Loucy (cell line): Measurements from ENCODE around the gene IQGAP3.
"Not testable (repeated sequence)": the region's sequence is repeated elsewhere in the genome, so short reads cannot be mapped to it uniquely, and the experiment has no call there.

Experiments
- H2AFZ ChIP-seq: fragments of 200-600 bp; sonication (generic); 2 replicates; pipeline ENCODE4 v1.6.0; 2016; ENCODE audit warnings: antibody characterized with exemption, mild to moderate bottlenecking, low read length, moderate library complexity
- H3F3A ChIP-seq: fragments of 200-600 bp; 2 replicates; pipeline ENCODE4 v1.6.0; 2016; ENCODE audit warnings: antibody characterized with exemption, low read depth, mild to moderate bottlenecking
- H3K27me3 ChIP-seq: fragments of 200-600 bp; sonication (generic); 2 replicates; pipeline ENCODE4 v1.6.1; 2014; ENCODE audit warnings: low read length, mild to moderate bottlenecking; ENCODE audit not compliant: insufficient read depth, poor library complexity, severe bottlenecking
- H3K36me3 ChIP-seq: fragments of 200-600 bp; sonication (generic); 2 replicates; pipeline ENCODE4 v1.6.1; 2016; ENCODE audit warnings: low read length; ENCODE audit not compliant: insufficient read depth
- H3K4me1 ChIP-seq: fragments of 200-600 bp; sonication (generic); 2 replicates; pipeline ENCODE4 v1.5.1; 2014; ENCODE audit warnings: low read length, mild to moderate bottlenecking; ENCODE audit not compliant: insufficient read depth, poor library complexity, severe bottlenecking
- H3K4me2 ChIP-seq: fragments of 200-600 bp; sonication (generic); 2 replicates; pipeline ENCODE4 v1.6.0; 2014; ENCODE audit warnings: antibody characterized with exemption, low read length, low read depth, mild to moderate bottlenecking; ENCODE audit not compliant: poor library complexity, severe bottlenecking
- H3K4me3 ChIP-seq: fragments of 200-600 bp; sonication (generic); 2 replicates; pipeline ENCODE4 v1.5.1; 2014; ENCODE audit warnings: low read length, mild to moderate bottlenecking, mixed read lengths; ENCODE audit not compliant: poor library complexity, severe bottlenecking
- H3K79me2 ChIP-seq: fragments of 200-600 bp; sonication (generic); 2 replicates; pipeline ENCODE4 v1.6.1; 2014; ENCODE audit warnings: low read length; ENCODE audit not compliant: insufficient read depth
- H3K9ac ChIP-seq: fragments of 200-600 bp; sonication (generic); 2 replicates; pipeline ENCODE4 v1.6.0; 2014; ENCODE audit warnings: mild to moderate bottlenecking, low read depth, low read length, moderate library complexity; ENCODE audit not compliant: poor library complexity, severe bottlenecking
- H3K9me2 ChIP-seq: fragments of 200-600 bp; sonication (generic); replicated peaks from 2 replicates; pipeline ENCODE4 v1.6.1; 2016; ENCODE audit warnings: low read depth, low read length, mixed read lengths
- H3K9me3 ChIP-seq: fragments of 200-600 bp; sonication (generic); 2 replicates; pipeline ENCODE4 v1.6.1; 2014; ENCODE audit warnings: mild to moderate bottlenecking, antibody characterized with exemption, low read length, low read depth; ENCODE audit not compliant: insufficient read depth
- H4K20me1 ChIP-seq: fragments of 200-600 bp; sonication (generic); 2 replicates; pipeline ENCODE4 v1.6.0; 2014; ENCODE audit warnings: antibody characterized with exemption, low read length, mild to moderate bottlenecking; ENCODE audit not compliant: insufficient read depth, poor library complexity, severe bottlenecking
- CTCF ChIP-seq: fragments of 200-600 bp; sonication (generic); conservative IDR thresholded peaks from 2 replicates; pipeline ENCODE4 v1.5.1; 2014; ENCODE audit warnings: mild to moderate bottlenecking, antibody characterized with exemption, low read length
- EZH2phosphoT487 ChIP-seq: fragments of 200-600 bp; IDR thresholded peaks from 2 replicates; pipeline ENCODE4 v1.6.1; 2018; ENCODE audit warnings: antibody characterized with exemption, mild to moderate bottlenecking, moderate library complexity, borderline replicate concordance

The IQGAP3 gene

GRCh38 chr1:156589546-156589945 lies 17.2 kb upstream of the IQGAP3 start:
- H3K27me3 ChIP-seq = no peaks in the 10 kb centered on the region
- H3K4me1 ChIP-seq = peaks cover 14% of the 10 kb centered on the region
- H2AFZ ChIP-seq = no peak overlapping the region
- H4K20me1 ChIP-seq = no peaks in the 10 kb centered on the region
- H3K9ac ChIP-seq = no peak overlapping the region
- no peak overlapping the region for H3K4me3 ChIP-seq
- no peak overlapping the region for H3K4me2 ChIP-seq
- peaks cover 14% of the 10 kb centered on the region for H3K79me2 ChIP-seq
- H3K9me2 ChIP-seq = no peaks in the 10 kb centered on the region
- TF ChIP-seq CTCF = no peak
- TF ChIP-seq EZH2phosphoT487 = no peak
- no peaks in the 10 kb centered on the region for H3K36me3 ChIP-seq
- no peaks in the 10 kb centered on the region for H3F3A ChIP-seq
- no peaks in the 10 kb centered on the region for H3K9me3 ChIP-seq

- not testable (repeated sequence) for H2AFZ ChIP-seq, H3K4me2 ChIP-seq, H3K9me3 ChIP-seq, H3F3A ChIP-seq, H4K20me1 ChIP-seq, H3K36me3 ChIP-seq, H3K4me3 ChIP-seq, H3K27me3 ChIP-seq, H3K9ac ChIP-seq, H3K9me2 ChIP-seq
- Histone ChIP-seq H3K4me1 (peaks cover 14% of the 10 kb centered on the region), H3K79me2 (peaks cover 12% of the 10 kb centered on the region)
These were observed 15.6 kb upstream of the IQGAP3 start for GRCh38 chr1:156587927-156588326.

GRCh38 chr1:156586892-156587477 lies 14.6 kb upstream of the IQGAP3 start:
- H3K9me2 ChIP-seq = no peaks in the 10 kb centered on the region
- no peaks in the 10 kb centered on the region for H3K9me3 ChIP-seq
- no peak for TF ChIP-seq CTCF
- no peak for TF ChIP-seq EZH2phosphoT487
- H3K9ac ChIP-seq = no peak overlapping the region
- no peak overlapping the region for H3K4me3 ChIP-seq
- H3K4me2 ChIP-seq = no peak overlapping the region
- H3K79me2 ChIP-seq = peaks cover 3% of the 10 kb centered on the region
- H3K4me1 ChIP-seq = peaks cover 9% of the 10 kb centered on the region
- H3K36me3 ChIP-seq = no peaks in the 10 kb centered on the region
- no peaks in the 10 kb centered on the region for H3K27me3 ChIP-seq
- no peaks in the 10 kb centered on the region for H4K20me1 ChIP-seq
- H2AFZ ChIP-seq = no peak overlapping the region
- H3F3A ChIP-seq = no peaks in the 10 kb centered on the region

GRCh38 chr1:156586323-156586722 lies 14.0 kb upstream of the IQGAP3 start:
- H2AFZ ChIP-seq = no peak overlapping the region
- H3K9me3 ChIP-seq = no peaks in the 10 kb centered on the region
- H3K9ac ChIP-seq = no peak overlapping the region
- no peaks in the 10 kb centered on the region for H3K79me2 ChIP-seq
- H3K4me3 ChIP-seq = no peak overlapping the region
- no peak overlapping the region for H3K4me2 ChIP-seq
- TF ChIP-seq CTCF = no peak
- no peak for TF ChIP-seq EZH2phosphoT487
- H3K27me3 ChIP-seq = no peaks in the 10 kb centered on the region
- no peaks in the 10 kb centered on the region for H3K9me2 ChIP-seq
- no peaks in the 10 kb centered on the region for H3F3A ChIP-seq
- H3K4me1 ChIP-seq = peaks cover 8% of the 10 kb centered on the region
- H3K36me3 ChIP-seq = no peaks in the 10 kb centered on the region
- H4K20me1 ChIP-seq = no peaks in the 10 kb centered on the region
